ENCODE data around the gene NALF2.

NALF2 gene

GRCh38 chrX:69505772-69506616 lies 1.9 kb downstream of the NALF2 start:
- H3K27me3 ChIP-seq (ENCODE audit: control insufficient read depth in 1 of 2, insufficient read depth in 2 of 2, low read length in 2 of 2) = peaks cover 23 to 44% of the 10 kb centered on the region in 2 donors
- H3K4me3 ChIP-seq (ENCODE audit: low read depth in 1 of 2, low read length in 2 of 2) = no peak overlapping the region
- H3K36me3 ChIP-seq (ENCODE audit: insufficient read depth, low read length) = no peaks in the 10 kb centered on the region
- no peak overlapping the region for H3K27ac ChIP-seq (ENCODE audit: low read depth, low read length)
- H3K9me3 ChIP-seq (ENCODE audit: low read length) = no peaks in the 10 kb centered on the region
- no peak overlapping the region for H3K9ac ChIP-seq (ENCODE audit: low read length)
- no peaks in the 10 kb centered on the region for H3K4me1 ChIP-seq (ENCODE audit: insufficient read depth, low read length)

- Histone ChIP-seq H3K9ac (ENCODE audit: low read length) (no peak overlapping the region), H3K27me3 (ENCODE audit: control insufficient read depth in 1 of 2, insufficient read depth in 2 of 2, low read length in 2 of 2) (peaks cover 23 to 45% of the 10 kb centered on the region in 2 donors), H3K36me3 (ENCODE audit: insufficient read depth, low read length) (no peaks in the 10 kb centered on the region), H3K27ac (ENCODE audit: low read depth, low read length) (no peak overlapping the region), H3K4me1 (ENCODE audit: insufficient read depth, low read length) (no peaks in the 10 kb centered on the region), H3K4me3 (ENCODE audit: low read depth in 1 of 2, low read length in 2 of 2) (no peak overlapping the region), H3K9me3 (ENCODE audit: low read length) (no peaks in the 10 kb centered on the region)
Measured at GRCh38 chrX:69506617-69507499, 2.7 kb downstream of the NALF2 start.

- no peak overlapping the region for H3K9ac ChIP-seq (ENCODE audit: low read length)
- no peaks in the 10 kb centered on the region for H3K4me1 ChIP-seq (ENCODE audit: insufficient read depth, low read length)
- H3K27me3 ChIP-seq (ENCODE audit: control insufficient read depth in 1 of 2, insufficient read depth in 2 of 2, low read length in 2 of 2) = peaks cover 23 to 50% of the 10 kb centered on the region in 2 donors
- no peaks in the 10 kb centered on the region for H3K36me3 ChIP-seq (ENCODE audit: insufficient read depth, low read length)
- H3K9me3 ChIP-seq (ENCODE audit: low read length) = no peaks in the 10 kb centered on the region
- no peak overlapping the region for H3K4me3 ChIP-seq (ENCODE audit: low read depth in 1 of 2, low read length in 2 of 2)
- H3K27ac ChIP-seq (ENCODE audit: low read depth, low read length) = no peak overlapping the region
Measured at GRCh38 chrX:69507500-69507789, 3.3 kb downstream of the NALF2 start.

- no peak overlapping the region for H3K27ac ChIP-seq (ENCODE audit: low read depth, low read length)
- H3K27me3 ChIP-seq (ENCODE audit: control insufficient read depth in 1 of 2, insufficient read depth in 2 of 2, low read length in 2 of 2) = peaks cover 18 to 50% of the 10 kb centered on the region in 2 donors
- no peak overlapping the region for H3K9ac ChIP-seq (ENCODE audit: low read length)
- H3K4me1 ChIP-seq (ENCODE audit: insufficient read depth, low read length) = no peaks in the 10 kb centered on the region
- H3K4me3 ChIP-seq (ENCODE audit: low read depth in 1 of 2, low read length in 2 of 2) = no peak overlapping the region
- no peaks in the 10 kb centered on the region for H3K9me3 ChIP-seq (ENCODE audit: low read length)
- H3K36me3 ChIP-seq (ENCODE audit: insufficient read depth, low read length) = no peaks in the 10 kb centered on the region
Measured at GRCh38 chrX:69508610-69509009, 4.5 kb downstream of the NALF2 start.

GRCh38 chrX:69510137-69510715 lies 6.1 kb downstream of the NALF2 start:
- Histone ChIP-seq H3K27ac (ENCODE audit: low read depth, low read length) (no peak overlapping the region), H3K4me1 (ENCODE audit: insufficient read depth, low read length) (no peaks in the 10 kb centered on the region), H3K9me3 (ENCODE audit: low read length) (no peaks in the 10 kb centered on the region), H3K9ac (ENCODE audit: low read length) (no peak overlapping the region), H3K36me3 (ENCODE audit: insufficient read depth, low read length) (no peaks in the 10 kb centered on the region), H3K27me3 (ENCODE audit: control insufficient read depth in 1 of 2, insufficient read depth in 2 of 2, low read length in 2 of 2) (peaks cover 18 to 50% of the 10 kb centered on the region in 2 donors), H3K4me3 (ENCODE audit: low read depth in 1 of 2, low read length in 2 of 2) (no peak overlapping the region)

- no peaks in the 10 kb centered on the region for H3K36me3 ChIP-seq (ENCODE audit: insufficient read depth, low read length)
- peaks cover 18 to 44% of the 10 kb centered on the region in 2 donors for H3K27me3 ChIP-seq (ENCODE audit: control insufficient read depth in 1 of 2, insufficient read depth in 2 of 2, low read length in 2 of 2)
- no peak overlapping the region for H3K27ac ChIP-seq (ENCODE audit: low read depth, low read length)
- H3K9ac ChIP-seq (ENCODE audit: low read length) = no peak overlapping the region
- H3K9me3 ChIP-seq (ENCODE audit: low read length) = no peaks in the 10 kb centered on the region
- H3K4me1 ChIP-seq (ENCODE audit: insufficient read depth, low read length) = no peaks in the 10 kb centered on the region
- no peak overlapping the region for H3K4me3 ChIP-seq (ENCODE audit: low read depth in 1 of 2, low read length in 2 of 2)
Measured at GRCh38 chrX:69510914-69511513, 6.9 kb downstream of the NALF2 start.

GRCh38 chrX:69522052-69522451 lies 17.9 kb downstream of the NALF2 start:
- H3K9me3 ChIP-seq (ENCODE audit: low read length) = no peaks in the 10 kb centered on the region
- H3K4me3 ChIP-seq (ENCODE audit: low read depth in 1 of 2, low read length in 2 of 2) = no peak overlapping the region
- H3K27ac ChIP-seq (ENCODE audit: low read depth, low read length) = no peak overlapping the region
- no peaks in the 10 kb centered on the region for H3K4me1 ChIP-seq (ENCODE audit: insufficient read depth, low read length)
- H3K36me3 ChIP-seq (ENCODE audit: insufficient read depth, low read length) = no peaks in the 10 kb centered on the region
- H3K27me3 ChIP-seq (ENCODE audit: control insufficient read depth in 1 of 2, insufficient read depth in 2 of 2, low read length in 2 of 2) = peaks cover 0 to 8% of the 10 kb centered on the region in 2 donors
- no peak overlapping the region for H3K9ac ChIP-seq (ENCODE audit: low read length)

- Histone ChIP-seq H3K9ac (ENCODE audit: low read length) (no peak overlapping the region), H3K27me3 (ENCODE audit: control insufficient read depth in 1 of 2, insufficient read depth in 2 of 2, low read length in 2 of 2) (peaks cover 4 to 8% of the 10 kb centered on the region in 2 donors), H3K9me3 (ENCODE audit: low read length) (no peaks in the 10 kb centered on the region), H3K27ac (ENCODE audit: low read depth, low read length) (no peak overlapping the region), H3K4me1 (ENCODE audit: insufficient read depth, low read length) (no peaks in the 10 kb centered on the region), H3K36me3 (ENCODE audit: insufficient read depth, low read length) (no peaks in the 10 kb centered on the region), H3K4me3 (ENCODE audit: low read depth in 1 of 2, low read length in 2 of 2) (no peak overlapping the region)
Measured at GRCh38 chrX:69523314-69523713, 19.2 kb downstream of the NALF2 start.

- Histone ChIP-seq H3K9me3 (ENCODE audit: low read length) (no peaks in the 10 kb centered on the region), H3K27me3 (ENCODE audit: control insufficient read depth in 1 of 2, insufficient read depth in 2 of 2, low read length in 2 of 2) (peaks cover 6 to 13% of the 10 kb centered on the region in 2 donors), H3K4me3 (ENCODE audit: low read depth in 1 of 2, low read length in 2 of 2) (no peak overlapping the region), H3K4me1 (ENCODE audit: insufficient read depth, low read length) (no peaks in the 10 kb centered on the region), H3K27ac (ENCODE audit: low read depth, low read length) (no peak overlapping the region), H3K9ac (ENCODE audit: low read length) (no peak overlapping the region), H3K36me3 (ENCODE audit: insufficient read depth, low read length) (no peaks in the 10 kb centered on the region)
Measured at GRCh38 chrX:69524781-69525363, 20.7 kb downstream of the NALF2 start.

GRCh38 chrX:69530306-69530705 lies 26.2 kb downstream of the NALF2 start:
- no peaks in the 10 kb centered on the region for H3K4me1 ChIP-seq (ENCODE audit: insufficient read depth, low read length)
- no peak overlapping the region for H3K27ac ChIP-seq (ENCODE audit: low read depth, low read length)
- no peak overlapping the region for H3K4me3 ChIP-seq (ENCODE audit: low read depth in 1 of 2, low read length in 2 of 2)
- no peak overlapping the region for H3K9ac ChIP-seq (ENCODE audit: low read length)
- H3K36me3 ChIP-seq (ENCODE audit: insufficient read depth, low read length) = no peaks in the 10 kb centered on the region
- H3K27me3 ChIP-seq (ENCODE audit: control insufficient read depth in 1 of 2, insufficient read depth in 2 of 2, low read length in 2 of 2) = peaks cover 6 to 21% of the 10 kb centered on the region in 2 donors
- no peaks in the 10 kb centered on the region for H3K9me3 ChIP-seq (ENCODE audit: low read length)

Measured in muscle layer of colon (tissue), 2 donors.